ENCODE results near the gene ATP6V0D1.

- TF ChIP-seq ZFP69B (tag by site-specific recombination; IDR thresholded peaks at IDR 0.05) (no peak), CTCF (tag by site-specific recombination; IDR thresholded peaks at IDR 0.05) (no peak), ZNF48 (tag by site-specific recombination; IDR thresholded peaks at IDR 0.05) (no peak), YY1 (tag by site-specific recombination; IDR thresholded peaks at IDR 0.05) (no peak), ZNF140 (tag by site-specific recombination; IDR thresholded peaks at IDR 0.05) (no peak), TRIM28 (IDR thresholded peaks at IDR 0.05; ENCODE audit: borderline replicate concordance, low read length) (no peak)
Observed at GRCh38 chr16:67489401-67490083, 8.6 kb upstream of the ATP6V0D1 start.
